CD4-positive, alpha-beta T cell treated with Interleukin-12 subunit alpha and Interleukin-12 subunit beta, for 1 hour (primary cell): Measurements from ENCODE around the gene SLC2A10.

Experiments used
- DNase-seq: peaks from one replicate; pipeline ENCODE4 v3.0.0-alpha.2; 2020

Gene SLC2A10

GRCh38 chr20:46682063-46682821, 27.2 kb upstream of the SLC2A10 start:
- no peak for DNase-seq

- DNase-seq: no peak
Observed at GRCh38 chr20:46683011-46683667, 26.3 kb upstream of the SLC2A10 start.

GRCh38 chr20:46683668-46683938, 25.8 kb upstream of the SLC2A10 start:
- no peak for DNase-seq

- no peak for DNase-seq
Observed at GRCh38 chr20:46683939-46684750, 25.3 kb upstream of the SLC2A10 start.

- no peak for DNase-seq
Observed at GRCh38 chr20:46688151-46689081, 21.0 kb upstream of the SLC2A10 start.

- peak; percentile 97 for DNase-seq
Observed at GRCh38 chr20:46689082-46689753, 20.2 kb upstream of the SLC2A10 start, which contains the start of gene TP53RK. Gene TP53RK (minus strand): TSS chr20:46689444. CDS start chr20:46689414, 30 bp downstream.

GRCh38 chr20:46689754-46690085, 19.7 kb upstream of the SLC2A10 start:
- no peak for DNase-seq

GRCh38 chr20:46690219-46691106, 19.0 kb upstream of the SLC2A10 start:
- DNase-seq: no peak

- DNase-seq: no peak
Observed at GRCh38 chr20:46691196-46691595, 18.3 kb upstream of the SLC2A10 start.

GRCh38 chr20:46694484-46694883, 15.0 kb upstream of the SLC2A10 start:
- peak; percentile 28 for DNase-seq

- no peak for DNase-seq
Observed at GRCh38 chr20:46695892-46696291, 13.6 kb upstream of the SLC2A10 start.

- DNase-seq: no peak
Observed at GRCh38 chr20:46696791-46697279, 12.6 kb upstream of the SLC2A10 start.

- no peak for DNase-seq
Observed at GRCh38 chr20:46698788-46699187, 10.7 kb upstream of the SLC2A10 start.

- no peak for DNase-seq
Observed at GRCh38 chr20:46699651-46700359, 9.6 kb upstream of the SLC2A10 start.

- DNase-seq: no peak
Observed at GRCh38 chr20:46700481-46700880, 9.0 kb upstream of the SLC2A10 start.

GRCh38 chr20:46701057-46701456, 8.4 kb upstream of the SLC2A10 start:
- no peak for DNase-seq

GRCh38 chr20:46701556-46701955, 7.9 kb upstream of the SLC2A10 start:
- DNase-seq: no peak

GRCh38 chr20:46701986-46702385, 7.5 kb upstream of the SLC2A10 start:
- DNase-seq: no peak

- no peak for DNase-seq
Observed at GRCh38 chr20:46702447-46703203, 6.8 kb upstream of the SLC2A10 start.

- DNase-seq: no peak
Observed at GRCh38 chr20:46703435-46703834, 6.0 kb upstream of the SLC2A10 start.
